ENCODE data around the gene CPNE7. TPM values are rescaled to one million over a fixed set of nuclear protein-coding genes. Genes with fewer than 3 reads are reported as not detected.
"Not testable (repeated sequence)": the region's sequence is repeated elsewhere in the genome, so short reads cannot be mapped to it uniquely, and the experiment has no call there.

Gene CPNE7
- total and polyA plus RNA-seq, 8 donors, result 0.92 to 6.2 (median 1.8) TPM; not detected in 1

- no peak overlapping the region for H3K27ac ChIP-seq
- H3K36me3 ChIP-seq, result no peaks in the 10 kb centered on the region
- WGBS, 5 donors, result 24 to 41% (median 30%) methylated on average over 17 to 21 of the region's 21 CpGs
- H3K27me3 ChIP-seq, result peaks cover 0 to 60% (median 5%) of the 10 kb centered on the region in 3 donors
- peaks cover 0 to 3% (median 0%) of the 10 kb centered on the region in 4 donors for H3K9me3 ChIP-seq
- H3K4me3 ChIP-seq, result no peak overlapping the region
- no peak for DNase-seq
- TF ChIP-seq POLR2A (IDR thresholded peaks at IDR 0.05), result no peak
- H3K4me1 ChIP-seq, result no peaks in the 10 kb centered on the region
- intact Hi-C loops (cut with DNase I; ENCODE audit: low total_unique reads), result no loop called here
These were observed 49.5 kb downstream of the CPNE7 start for GRCh38 chr16:89624777-89625761.

- peaks cover 5 to 11% (median 10%) of the 10 kb centered on the region in 4 donors for H3K4me1 ChIP-seq
- peaks cover 0 to 44% (median 4%) of the 10 kb centered on the region in 3 donors for H3K27me3 ChIP-seq
- no peak overlapping the region for H3K4me3 ChIP-seq
- WGBS, 5 donors, result 88 to 97% (median 91%) methylated on average over 8 to 17 of the region's 17 CpGs
- TF ChIP-seq POLR2AphosphoS5 (IDR thresholded peaks at IDR 0.05) (no peak), CTCF (IDR thresholded peaks at IDR 0.05) (no peak), EP300 (IDR thresholded peaks at IDR 0.05) (no peak), POLR2A (IDR thresholded peaks at IDR 0.05) (no peak)
- no peak overlapping the region for H3K27ac ChIP-seq
- intact Hi-C loops (cut with DNase I; ENCODE audit: low total_unique reads), result no loop called here
- DNase-seq, result no peak
- no peaks in the 10 kb centered on the region for H3K36me3 ChIP-seq
- H3K9me3 ChIP-seq, result peaks cover 0 to 5% (median 0%) of the 10 kb centered on the region in 4 donors
These were observed 54.5 kb downstream of the CPNE7 start for GRCh38 chr16:89629827-89630610.

GRCh38 chr16:89633064-89633631 is 57.6 kb downstream of the CPNE7 start:
- intact Hi-C loops (cut with DNase I; ENCODE audit: low total_unique reads), result no loop called here
- peaks cover 5 to 11% (median 10%) of the 10 kb centered on the region in 4 donors for H3K4me1 ChIP-seq
- no peak overlapping the region for H3K4me3 ChIP-seq
- no peaks in the 10 kb centered on the region for H3K36me3 ChIP-seq
- peaks cover 0 to 5% (median 0%) of the 10 kb centered on the region in 4 donors for H3K9me3 ChIP-seq
- DNase-seq, result peak in 1 of 2 donors; percentile 30
- 43 to 73% (median 66%) methylated on average over 7 to 19 of the region's 19 CpGs for WGBS, 5 donors
- H3K27me3 ChIP-seq, result peaks cover 0 to 32% (median 4%) of the 10 kb centered on the region in 3 donors
- no peak overlapping the region for H3K27ac ChIP-seq
- no peak for TF ChIP-seq CTCF (IDR thresholded peaks at IDR 0.05)
- no peak for TF ChIP-seq POLR2AphosphoS5 (IDR thresholded peaks at IDR 0.05)
- TF ChIP-seq POLR2A (IDR thresholded peaks at IDR 0.05), result no peak
- TF ChIP-seq EP300 (IDR thresholded peaks at IDR 0.05), result no peak

DNA sequence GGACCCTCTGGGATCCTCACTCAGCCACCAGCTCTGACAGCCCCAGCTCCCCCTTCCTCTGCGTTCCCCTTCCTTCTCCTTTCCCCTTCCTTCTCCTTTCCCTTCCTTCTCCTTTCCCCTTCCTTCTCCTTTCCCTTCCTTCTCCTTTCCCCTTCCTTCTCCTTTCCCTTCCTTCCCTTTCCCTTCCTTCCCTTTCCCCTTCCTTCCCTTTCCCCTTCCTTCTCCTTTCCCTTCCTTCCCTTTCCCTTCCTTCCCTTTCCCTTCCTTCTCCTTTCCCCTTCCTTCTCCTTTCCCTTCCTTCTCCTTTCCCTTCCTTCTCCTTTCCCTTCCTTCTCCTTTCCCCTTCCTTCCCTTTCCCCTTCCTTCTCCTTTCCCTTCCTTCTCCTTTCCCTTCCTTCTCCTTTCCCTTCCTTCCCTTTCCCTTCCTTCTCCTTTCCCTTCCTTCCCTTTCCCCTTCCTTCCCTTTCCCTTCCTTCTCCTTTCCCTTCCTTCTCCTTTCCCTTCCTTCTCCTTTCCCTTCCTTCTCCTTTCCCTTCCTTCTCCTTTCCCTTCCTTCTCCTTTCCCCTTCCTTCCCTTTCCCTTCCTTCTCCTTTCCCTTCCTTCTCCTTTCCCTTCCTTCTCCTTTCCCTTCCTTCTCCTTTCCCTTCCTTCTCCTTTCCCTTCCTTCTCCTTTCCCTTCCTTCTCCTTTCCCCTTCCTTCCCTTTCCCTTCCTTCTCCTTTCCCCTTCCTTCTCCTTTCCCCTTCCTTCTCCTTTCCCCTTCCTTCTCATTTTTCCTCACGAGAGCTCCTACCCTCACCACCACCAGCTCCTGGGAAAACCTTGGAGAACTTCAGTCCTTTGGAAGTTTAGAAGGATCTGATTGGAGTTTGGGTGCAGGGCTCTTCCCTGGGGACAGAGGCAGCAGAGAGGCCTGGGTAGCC is 59.2 kb downstream of the CPNE7 start:
- DNase-seq; H3K4me3 ChIP-seq; intact Hi-C loops (cut with DNase I; ENCODE audit: low total_unique reads); H3K36me3 ChIP-seq; H3K27ac ChIP-seq; H3K9me3 ChIP-seq: not testable (repeated sequence)
- Histone ChIP-seq H3K4me1 (peaks cover 5 to 14% (median 11%) of the 10 kb centered on the region in 4 donors), H3K27me3 (peaks cover 0 to 37% (median 4%) of the 10 kb centered on the region in 3 donors)
- WGBS, 5 donors, result 40 to 76% (median 62%) methylated on average over 2 of the region's 2 CpGs
